ENCODE data around the gene TLE1.
"Not testable (repeated sequence)": the region's sequence is repeated elsewhere in the genome, so short reads cannot be mapped to it uniquely, and the experiment has no call there.

The TLE1 gene

GRCh38 chr9:81597419-81598122 is 91.8 kb downstream of the TLE1 start:
- no peak for DNase-seq

DNA sequence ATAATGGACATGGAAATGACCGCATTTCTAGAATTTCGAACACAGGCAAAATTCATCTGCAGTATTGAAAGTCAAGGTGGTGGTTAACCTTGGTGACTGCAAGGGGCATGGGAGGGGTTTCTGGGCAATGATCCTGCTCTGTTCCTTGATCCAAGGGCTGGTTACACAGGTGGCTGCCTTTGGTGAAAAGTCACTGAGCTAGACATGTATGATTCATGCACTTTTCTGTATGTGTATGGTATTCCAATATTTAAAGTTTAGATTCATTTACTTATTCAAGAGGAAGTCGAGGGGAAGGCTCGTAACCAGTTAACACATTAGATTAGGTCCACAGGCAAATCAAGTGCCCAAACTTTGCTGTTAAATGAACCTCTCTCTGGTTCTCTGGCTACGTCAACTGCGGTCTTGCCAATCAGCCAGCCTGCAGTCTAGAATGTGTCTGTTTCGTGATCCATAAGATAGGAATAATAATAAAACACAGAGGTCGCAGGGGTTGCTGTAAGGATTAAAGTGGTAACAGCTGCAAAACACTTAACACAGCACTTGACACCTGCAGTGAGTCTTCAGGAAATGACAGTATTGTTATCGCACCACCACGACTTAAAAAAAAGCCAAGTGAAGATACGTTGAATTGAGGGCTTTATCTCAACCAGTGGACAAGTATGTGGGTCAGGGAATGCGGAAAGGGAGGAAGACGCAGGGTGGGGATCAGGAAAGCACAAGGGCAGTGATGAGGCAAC is 92.5 kb downstream of the TLE1 start:
- no peak for DNase-seq

- DNase-seq = peak; percentile 66
These were observed 93.3 kb downstream of the TLE1 start for GRCh38 chr9:81595887-81596543.

GRCh38 chr9:81595293-81595692 is 94.1 kb downstream of the TLE1 start:
- DNase-seq = not testable (repeated sequence)

- no peak for DNase-seq
These were observed 94.9 kb downstream of the TLE1 start for GRCh38 chr9:81594415-81594814.

DNA sequence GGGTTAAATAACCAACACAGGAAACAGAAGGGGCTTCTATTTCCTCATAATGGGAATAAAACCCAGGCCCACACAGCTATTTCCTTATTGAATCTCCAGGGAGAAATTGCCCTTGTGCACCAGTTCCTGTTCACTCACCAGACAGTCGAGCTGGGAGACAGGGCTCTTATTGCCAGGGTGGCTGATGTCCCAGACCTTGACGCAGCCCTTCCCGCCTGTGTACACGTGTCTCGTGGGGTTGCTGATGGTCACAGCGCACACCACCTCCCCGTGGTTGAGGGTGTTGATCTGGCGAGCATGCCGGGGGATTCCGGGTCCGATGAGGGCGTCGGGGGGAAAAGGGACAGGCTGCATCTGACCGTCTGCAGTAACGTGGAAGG is 96.5 kb downstream of the TLE1 start:
- DNase-seq = no peak

DNA sequence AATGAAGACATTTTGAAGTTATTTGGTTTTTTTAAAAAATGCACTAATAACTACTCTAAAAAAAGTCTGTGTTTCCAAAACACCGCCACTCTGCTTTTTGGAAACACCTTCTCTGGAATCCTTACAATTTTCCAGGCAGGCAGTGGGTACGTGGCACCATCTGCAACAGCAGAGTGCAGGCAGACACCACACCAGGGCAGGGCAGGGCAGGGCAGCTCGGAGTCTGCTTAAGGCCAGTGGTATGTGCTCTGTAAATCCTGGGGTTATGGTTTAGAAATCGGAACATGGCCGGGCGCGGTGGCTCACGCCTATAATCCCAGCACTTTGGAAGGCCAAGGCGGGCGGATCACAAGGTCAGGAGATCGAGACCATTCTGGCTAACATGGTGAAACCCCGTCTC is 97.6 kb downstream of the TLE1 start:
- DNase-seq = no peak

DNA sequence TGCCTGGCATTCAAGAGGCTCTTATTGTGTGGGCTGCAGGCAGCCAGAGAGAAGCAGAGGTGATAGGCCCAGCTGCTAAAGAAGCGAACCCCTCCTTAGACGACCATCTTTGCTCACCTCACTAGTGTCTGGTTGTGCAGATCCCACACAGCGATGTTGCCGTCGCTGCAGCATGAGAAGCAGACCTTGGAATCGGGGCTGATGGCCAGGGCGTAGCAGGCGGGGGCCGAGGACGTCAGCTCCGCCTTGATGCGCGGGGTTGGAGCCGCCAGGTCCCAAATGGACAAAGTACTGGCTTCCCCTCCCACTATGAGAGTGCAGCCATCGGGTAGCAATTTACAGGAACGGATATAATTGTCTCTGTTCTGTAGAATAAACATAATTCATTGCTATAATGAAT is 98.7 kb downstream of the TLE1 start:
- DNase-seq = no peak

- DNase-seq = no peak
These were observed 99.5 kb downstream of the TLE1 start for GRCh38 chr9:81589819-81590218.

GRCh38 chr9:81589392-81589791 is 100.0 kb downstream of the TLE1 start:
- no peak for DNase-seq

- no peak for DNase-seq
These were observed 101.0 kb downstream of the TLE1 start for GRCh38 chr9:81588148-81588871.

DNA sequence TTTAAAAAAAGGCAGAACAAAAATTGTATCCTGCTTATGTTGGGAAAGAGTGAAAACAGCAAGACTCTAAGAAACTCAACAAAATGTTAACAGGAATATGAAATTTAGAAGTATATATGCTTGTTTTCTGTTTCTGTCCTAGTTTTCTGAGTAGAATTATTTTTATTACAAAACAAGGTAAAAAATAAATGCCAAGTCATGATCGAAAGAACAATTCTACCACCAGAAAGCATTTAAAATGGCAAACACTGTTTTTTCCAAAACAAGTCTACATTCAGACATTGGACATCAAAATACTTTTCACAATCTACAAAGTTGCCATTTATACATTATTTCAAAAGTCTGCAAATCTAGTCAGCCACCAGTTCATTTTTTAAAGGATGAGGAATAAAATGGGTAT is 102.6 kb downstream of the TLE1 start:
- DNase-seq = no peak

DNA sequence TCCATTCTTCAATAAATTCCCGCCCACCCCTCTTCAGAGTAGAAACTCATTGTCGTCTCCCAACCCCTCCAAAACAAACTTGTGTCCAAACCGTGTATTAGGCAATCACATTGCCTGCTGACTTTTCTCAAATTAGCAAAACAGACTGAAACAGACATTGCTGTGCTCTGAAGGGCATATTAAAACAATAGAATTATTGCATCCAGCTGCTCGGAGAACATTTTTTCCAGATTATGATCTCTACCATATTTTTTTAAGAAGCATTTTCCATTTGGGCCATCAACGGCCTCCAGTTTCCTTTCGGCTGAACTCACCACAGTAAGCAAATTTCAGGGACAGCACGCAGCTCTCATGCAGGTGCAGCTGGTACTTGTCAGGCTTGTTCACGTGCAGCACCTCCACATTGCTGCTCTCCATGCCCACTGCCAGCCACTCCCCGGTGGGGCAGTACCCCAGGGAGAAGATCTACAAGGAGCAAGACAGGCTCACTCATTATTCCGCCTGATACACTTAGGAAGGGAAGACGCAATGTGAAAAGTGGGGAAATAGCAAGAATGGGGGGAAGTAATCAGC is 104.1 kb downstream of the TLE1 start:
- no peak for DNase-seq

DNA sequence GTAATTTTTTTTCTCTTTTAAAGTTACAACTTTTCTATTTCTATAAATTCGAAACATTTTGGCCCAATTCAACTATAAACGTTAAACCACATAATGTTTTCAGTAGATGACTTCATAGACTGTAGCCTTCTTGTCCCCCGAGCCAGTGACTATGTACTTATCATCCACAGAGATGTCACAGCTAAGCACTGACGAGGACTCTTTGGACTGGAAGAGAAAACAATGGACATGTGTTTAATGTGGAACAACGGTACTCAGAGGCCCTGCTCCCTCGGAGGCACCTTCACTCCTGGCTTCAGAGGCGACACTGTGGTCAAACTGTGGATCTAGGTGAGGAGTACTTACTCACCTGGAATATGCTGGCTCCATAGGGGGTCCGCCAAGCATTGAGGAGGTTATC is 105.2 kb downstream of the TLE1 start:
- no peak for DNase-seq

DNA sequence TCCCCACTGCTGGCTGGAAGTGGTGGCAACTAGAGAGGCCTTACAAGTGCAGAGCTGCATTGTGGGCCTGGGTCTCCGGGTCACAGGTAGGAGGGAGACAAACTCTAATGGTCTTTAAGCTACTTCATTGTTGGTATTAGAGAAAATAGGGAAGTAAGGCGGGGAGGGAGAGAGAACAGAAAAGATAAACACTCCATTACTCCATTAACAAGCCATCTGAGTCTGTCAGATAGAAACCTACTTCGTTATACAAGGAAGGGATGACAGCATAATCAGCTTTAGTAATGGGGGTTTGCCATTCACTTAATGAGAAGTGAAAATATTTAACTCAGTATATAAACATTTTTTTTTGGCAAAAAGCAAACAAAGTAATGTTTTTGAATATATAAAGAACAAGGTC is 107.4 kb downstream of the TLE1 start:
- no peak for DNase-seq

- no peak for DNase-seq
These were observed 110.0 kb downstream of the TLE1 start for GRCh38 chr9:81579381-81579780.

DNA sequence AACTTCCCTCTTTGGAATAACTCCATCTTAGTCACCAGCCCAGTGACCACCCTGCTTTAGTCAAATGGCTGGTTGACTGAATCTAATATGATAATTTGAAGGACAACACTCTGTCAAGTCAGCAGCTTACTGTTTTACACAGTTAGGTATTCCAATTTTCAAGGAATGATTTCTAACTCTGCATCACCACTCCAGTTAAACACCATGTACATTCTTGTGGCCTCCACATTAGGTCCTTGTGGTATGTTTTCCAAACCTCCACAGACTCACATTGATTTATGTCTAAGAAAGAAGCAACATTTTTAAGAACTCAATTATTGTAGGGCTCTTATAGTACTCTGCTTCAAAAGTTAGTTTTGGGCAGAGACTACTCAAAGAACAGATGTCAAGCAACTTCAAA is 110.7 kb downstream of the TLE1 start:
- no peak for DNase-seq

DNA sequence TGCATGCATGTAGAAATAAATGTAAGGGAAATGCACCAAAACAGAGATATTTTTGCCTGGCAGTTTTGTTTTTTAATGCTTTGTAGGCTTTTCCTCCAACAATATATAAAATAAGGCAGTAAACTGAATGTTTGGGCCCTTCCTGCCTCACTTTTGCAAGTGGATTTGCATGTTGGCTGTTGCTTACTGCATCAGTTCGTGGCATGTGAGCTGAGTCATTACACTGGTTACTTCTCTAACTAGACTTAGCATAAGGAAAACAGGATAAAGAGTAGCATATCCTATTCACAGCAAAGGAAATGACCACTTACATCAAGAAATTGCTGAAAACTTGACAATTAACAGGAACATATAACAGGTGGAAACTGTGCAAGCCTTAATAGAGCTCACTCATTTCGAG is 113.4 kb downstream of the TLE1 start:
- DNase-seq = no peak

DNA sequence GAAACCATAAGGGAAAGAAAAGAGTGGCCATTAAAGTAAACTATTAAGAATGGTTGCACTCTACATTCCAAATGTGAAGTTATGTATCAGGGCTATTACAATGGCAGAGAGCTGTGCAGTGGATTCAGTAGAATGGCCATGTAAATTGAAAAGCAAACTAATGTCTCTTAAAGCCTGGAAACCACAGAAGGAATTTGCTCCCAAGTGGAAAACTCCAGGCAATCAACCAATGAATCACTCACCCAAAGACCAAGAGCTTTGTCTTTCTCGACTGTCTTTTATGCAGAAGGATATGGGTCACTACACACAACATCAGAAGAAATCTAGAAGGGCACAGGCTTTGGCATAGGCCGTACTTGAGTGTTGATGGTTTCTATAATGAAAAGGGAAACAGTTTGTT is 114.9 kb downstream of the TLE1 start:
- DNase-seq = no peak

DNA sequence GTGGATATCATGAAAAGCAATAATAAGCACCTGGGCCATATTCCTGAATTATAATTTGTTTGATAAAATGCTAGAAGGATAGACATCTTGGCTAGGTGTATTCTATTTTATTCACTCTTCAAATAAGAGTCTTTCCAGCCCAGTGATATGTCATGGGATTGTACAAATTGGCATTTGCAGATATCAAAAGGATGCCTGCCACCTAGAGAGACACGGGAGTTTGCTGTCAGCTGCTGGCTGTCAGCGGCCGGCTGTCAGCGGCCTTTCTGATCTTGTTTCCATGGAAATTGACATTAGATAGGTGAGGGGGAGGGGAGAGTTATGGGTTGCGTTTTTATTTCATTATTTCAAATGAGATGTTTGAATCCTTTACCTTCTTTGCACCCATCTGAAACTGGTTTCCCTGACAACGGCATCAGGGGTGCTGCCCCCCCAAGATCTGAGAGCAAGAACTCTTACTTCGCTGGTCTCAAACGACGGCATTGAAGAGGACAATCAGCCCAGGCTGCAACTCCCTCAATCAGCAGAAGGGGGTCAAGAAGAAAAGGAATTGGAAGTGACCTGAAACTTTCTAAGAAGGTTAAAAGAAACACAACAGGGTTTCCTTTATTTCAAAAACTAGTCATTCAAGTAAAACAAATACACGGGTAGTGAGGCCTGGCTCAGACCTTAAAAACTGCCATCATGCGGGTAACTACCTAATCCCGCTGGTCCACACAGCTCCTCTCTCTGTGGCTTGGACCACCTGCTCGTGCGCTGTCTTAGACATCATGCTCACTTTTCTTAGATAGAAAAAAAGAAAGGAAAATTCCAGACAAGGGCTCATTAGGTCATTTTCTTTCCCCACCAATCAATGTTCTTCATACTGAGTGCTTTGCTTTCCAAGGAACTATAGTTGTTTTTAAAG is 115.7 kb downstream of the TLE1 start:
- no peak for DNase-seq

DNA sequence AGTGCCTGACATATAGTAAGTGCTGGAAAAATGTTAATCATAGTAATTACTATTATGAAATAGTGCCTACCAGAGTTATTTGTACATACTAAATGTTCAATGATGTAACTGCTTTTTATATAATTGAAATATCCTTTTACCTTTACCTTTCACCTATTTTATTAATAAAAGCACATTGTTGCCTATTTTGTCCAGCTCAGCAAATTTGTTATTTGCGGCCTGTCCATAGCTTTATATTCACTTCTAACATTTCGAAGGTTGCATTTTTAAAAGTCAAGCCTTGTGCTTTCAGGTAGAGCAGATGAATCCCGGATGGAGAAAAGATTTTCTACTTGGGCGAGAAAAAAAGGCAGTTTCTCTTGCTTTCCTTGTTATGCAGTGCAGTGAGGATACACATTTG is 119.3 kb downstream of the TLE1 start:
- no peak for DNase-seq

DNA sequence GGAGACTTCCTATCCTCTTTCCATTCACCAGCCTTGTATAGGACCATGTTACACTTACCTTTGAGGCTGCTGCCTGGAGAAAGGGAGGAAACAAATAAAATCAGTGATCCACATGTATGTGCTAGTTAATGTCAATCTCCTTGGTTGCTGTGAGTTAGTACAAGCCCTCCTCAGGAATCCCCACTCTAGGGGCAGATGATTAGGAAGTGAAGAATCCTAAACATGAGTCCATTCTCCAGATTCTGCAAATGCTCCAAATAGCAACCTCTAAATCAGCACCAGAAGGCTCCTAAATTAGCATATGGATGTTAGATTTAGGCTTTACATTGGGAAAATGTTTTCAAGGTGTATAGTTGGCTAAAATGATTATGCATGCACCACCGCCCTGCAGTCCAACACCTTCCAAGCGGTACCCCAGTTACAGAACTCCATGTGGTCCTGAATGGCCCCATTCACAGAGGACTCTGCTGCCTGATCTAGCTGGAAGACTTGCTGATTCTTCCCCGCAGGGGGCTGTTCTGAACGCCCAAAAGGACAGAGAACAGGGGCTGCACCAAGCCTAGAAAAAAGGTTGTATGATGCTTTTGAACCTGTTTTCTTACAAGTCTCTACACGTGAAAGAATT is 123.2 kb downstream of the TLE1 start:
- no peak for DNase-seq

Measured in NCI-H1694 (cell line).